Activated naive CD4-positive, alpha-beta T cell treated with anti-CD3 and anti-CD28 coated beads, Interleukin-2, amount 50 U/mL, for 16 hours (primary cell): ENCODE results near the gene RGS14.

Experiments used
- DNase-seq: peaks from one replicate; pipeline ENCODE4 v3.0.0-alpha.2; 2020

The RGS14 gene

DNA sequence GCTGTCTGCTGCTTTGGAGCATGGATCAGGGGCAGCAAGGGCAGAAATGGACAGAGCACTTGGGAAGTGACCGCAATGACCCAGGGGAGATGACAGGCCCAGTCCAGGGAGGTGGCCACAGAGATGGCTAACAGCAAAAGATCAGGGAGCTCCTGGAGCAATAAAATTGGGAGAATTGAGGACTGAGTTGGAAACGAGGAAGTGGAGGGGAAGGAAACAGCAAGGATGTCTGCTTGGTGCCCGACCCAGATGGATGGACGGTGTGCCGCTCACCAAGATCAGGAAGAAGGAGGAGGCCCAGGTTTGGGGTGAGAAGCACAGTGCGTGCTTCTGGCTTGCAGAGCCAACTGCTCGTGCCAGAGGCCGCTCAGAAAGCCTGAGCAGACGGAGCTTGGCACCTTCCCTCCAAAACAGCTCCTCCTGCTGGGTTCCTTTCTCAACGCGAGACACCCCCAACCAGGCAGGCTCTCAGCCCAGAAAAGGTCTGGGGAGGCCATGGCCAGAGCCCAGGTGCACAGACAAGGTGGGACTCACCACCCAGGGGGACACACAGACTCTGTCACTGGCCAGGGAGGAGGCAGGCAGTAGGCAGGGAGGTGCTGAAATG lies 24.8 kb downstream of the RGS14 start:
- DNase-seq, result peak; percentile 52

GRCh38 chr5:177383181-177383580 lies 25.5 kb downstream of the RGS14 start:
- DNase-seq, result no peak

DNA sequence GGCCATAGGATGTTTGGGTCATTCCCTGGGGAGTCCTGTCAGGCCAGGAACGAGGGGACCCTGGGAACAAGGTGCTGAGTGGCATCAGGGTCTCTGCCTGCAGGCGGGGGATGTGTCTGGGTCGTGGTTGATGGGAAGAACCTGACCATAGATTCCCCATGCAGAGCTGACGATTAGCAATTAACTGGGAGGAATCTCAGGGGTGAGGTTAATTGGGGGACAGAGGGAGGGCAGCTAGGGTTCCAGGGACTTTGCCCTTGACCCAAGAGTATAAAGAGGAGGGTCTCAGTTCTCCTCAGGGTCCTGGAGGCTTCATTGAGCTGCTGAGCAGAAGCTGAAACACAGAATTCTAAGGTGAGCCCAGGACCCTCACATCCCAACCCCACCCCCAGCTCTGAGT lies 26.4 kb downstream of the RGS14 start, which contains the start of gene SLC34A1:
Gene SLC34A1, plus strand, starts transcription at position 301 of the 400 bp plus-strand sequence. CDS start 1,308 bp downstream, outside the sequence.
- DNase-seq, result no peak

- no peak for DNase-seq
These were observed 28.0 kb downstream of the RGS14 start for GRCh38 chr5:177385720-177386119.

- DNase-seq, result no peak
These were observed 28.8 kb downstream of the RGS14 start for GRCh38 chr5:177386542-177386941.

- no peak for DNase-seq
These were observed 29.7 kb downstream of the RGS14 start for GRCh38 chr5:177387405-177387804.

DNA sequence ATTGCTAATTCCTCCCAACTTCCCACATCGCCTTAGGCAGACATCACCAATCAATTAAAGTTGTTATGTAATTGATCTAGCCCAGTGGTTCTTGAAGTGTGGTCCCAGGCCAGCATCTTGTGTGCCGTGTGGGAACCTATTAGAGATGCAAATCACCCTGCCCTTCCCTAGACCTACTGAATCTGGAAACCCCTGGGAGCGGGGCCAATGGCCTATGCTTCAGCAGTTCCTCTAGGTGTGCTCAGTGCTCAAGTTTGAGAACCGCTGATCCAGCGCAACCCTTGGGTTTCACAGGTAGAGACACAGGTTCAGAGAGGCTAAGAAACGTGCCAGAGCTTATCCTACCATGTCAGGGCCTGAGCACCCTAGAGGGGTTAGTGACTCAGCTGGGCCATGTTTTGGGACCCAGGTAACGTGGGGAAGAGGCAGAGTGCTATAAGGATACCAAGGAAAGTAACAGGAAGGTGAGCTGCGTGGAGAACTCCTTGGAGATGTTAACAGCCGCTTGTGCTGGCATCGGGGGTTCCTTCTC lies 30.9 kb downstream of the RGS14 start:
- DNase-seq, result no peak

DNA sequence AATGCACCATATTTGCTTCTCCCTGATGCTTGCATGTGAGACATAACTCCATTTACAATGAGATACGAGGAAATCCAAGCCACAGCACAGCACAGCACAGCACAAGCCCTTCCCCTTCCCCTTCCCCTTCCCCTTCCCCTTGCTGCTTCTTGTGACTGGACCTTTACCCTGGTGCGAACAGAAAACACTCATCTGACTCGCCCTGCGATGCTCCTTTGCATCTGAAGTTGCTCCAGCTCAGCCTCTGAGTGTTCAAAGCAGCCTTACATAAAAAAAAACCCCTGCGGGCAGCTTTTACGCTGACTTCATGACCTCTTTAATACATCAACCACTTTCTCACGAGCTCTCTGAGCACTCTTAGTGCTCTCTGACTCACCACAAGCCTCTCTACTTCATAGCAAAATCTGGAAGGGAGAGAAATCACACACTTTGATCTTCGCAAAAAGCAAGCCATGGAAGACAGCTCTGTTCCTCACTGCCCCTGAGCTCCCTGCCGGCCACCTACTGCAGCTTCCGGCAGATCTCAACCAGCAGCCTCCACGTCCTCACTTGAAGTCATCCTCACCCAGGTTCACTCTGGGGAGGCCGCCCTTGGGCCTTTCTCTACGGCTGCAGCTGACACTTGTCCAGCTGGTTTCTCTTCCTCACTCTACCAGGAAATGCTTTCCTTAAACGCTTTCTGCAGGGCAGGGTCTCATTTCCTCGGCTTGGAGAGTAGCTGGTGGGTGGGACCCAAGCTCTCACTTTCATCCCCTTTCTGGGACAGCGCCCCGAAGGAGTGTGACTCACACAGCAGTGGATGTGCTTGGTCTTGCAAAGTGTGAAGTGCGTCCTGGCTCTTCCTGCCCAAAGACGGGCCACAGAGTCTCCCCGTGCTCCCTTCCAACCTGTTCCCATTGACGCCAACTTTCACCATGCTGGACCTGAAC lies 31.8 kb downstream of the RGS14 start:
- peak; percentile 54 for DNase-seq

GRCh38 chr5:177390363-177391300 lies 32.9 kb downstream of the RGS14 start:
- DNase-seq, result peak; percentile 85

DNA sequence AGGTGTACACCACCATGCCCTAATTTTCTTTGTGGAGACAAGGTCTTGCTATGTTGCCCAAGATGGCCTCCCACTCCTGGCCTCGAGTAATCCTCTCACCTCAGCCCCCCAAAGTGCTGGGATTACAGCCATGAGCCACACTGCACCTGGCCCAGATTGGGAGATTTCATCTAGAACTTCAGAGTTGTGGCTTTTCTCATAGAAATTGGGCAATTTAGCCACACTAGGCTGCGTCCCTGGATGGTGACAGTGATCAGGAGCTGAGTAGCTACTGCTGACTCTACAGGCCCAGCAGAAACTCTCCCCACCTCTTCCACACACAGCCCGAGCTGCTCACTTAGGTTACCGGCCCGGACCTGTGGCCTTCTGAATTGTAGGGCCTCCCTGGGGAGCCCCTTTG lies 35.0 kb downstream of the RGS14 start:
- DNase-seq, result no peak

DNA sequence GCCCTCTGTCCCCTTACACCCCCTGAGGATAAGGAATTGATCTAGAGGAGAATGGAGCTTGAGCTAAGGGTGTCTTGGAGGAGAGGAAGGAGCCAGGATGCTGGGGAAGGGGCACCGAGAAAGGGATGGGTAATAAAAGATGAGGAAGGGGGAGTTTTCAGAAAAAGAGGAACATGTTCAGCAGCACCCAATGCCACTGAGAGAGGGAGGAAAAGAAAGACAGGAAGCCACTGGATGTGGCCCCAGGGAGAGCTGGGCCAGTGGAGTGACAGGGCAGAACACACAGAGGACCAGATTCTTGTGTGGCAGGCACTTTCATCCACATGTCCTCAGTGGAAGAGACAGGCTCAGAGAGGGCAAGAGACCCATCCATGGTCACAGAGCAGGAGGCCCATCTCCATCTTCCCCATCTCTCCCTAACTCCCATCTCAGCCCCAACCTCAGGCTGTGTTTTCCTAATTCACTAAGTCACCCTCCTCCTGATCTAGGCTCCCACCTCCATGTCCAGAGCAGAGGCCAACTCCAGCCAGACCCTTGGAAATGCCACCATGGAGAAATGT lies 35.6 kb downstream of the RGS14 start:
- no peak for DNase-seq

GRCh38 chr5:177393990-177394389 lies 36.3 kb downstream of the RGS14 start:
- DNase-seq, result no peak

GRCh38 chr5:177396078-177396477 lies 38.4 kb downstream of the RGS14 start:
- no peak for DNase-seq

GRCh38 chr5:177396807-177397206 lies 39.1 kb downstream of the RGS14 start:
- no peak for DNase-seq

DNA sequence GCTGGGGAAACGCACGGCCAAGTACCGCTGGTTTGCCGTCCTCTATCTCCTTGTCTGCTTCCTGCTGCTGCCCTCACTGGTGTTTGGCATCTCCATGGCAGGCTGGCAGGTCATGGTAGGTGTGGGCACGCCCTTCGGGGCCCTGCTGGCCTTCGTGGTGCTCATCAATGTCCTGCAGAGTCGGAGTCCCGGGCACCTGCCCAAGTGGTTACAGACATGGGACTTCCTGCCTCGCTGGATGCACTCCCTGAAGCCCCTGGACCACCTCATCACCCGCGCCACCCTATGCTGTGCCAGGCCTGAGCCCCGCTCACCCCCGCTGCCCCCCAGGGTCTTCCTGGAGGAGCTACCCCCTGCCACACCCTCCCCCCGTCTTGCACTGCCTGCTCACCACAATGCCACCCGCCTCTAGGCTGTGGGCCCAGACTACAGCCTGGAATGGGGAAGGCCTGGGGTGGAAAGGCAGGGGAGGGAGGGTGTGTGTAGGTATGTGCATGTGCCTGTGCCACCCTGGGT lies 40.2 kb downstream of the RGS14 start:
- DNase-seq, result no peak

DNA sequence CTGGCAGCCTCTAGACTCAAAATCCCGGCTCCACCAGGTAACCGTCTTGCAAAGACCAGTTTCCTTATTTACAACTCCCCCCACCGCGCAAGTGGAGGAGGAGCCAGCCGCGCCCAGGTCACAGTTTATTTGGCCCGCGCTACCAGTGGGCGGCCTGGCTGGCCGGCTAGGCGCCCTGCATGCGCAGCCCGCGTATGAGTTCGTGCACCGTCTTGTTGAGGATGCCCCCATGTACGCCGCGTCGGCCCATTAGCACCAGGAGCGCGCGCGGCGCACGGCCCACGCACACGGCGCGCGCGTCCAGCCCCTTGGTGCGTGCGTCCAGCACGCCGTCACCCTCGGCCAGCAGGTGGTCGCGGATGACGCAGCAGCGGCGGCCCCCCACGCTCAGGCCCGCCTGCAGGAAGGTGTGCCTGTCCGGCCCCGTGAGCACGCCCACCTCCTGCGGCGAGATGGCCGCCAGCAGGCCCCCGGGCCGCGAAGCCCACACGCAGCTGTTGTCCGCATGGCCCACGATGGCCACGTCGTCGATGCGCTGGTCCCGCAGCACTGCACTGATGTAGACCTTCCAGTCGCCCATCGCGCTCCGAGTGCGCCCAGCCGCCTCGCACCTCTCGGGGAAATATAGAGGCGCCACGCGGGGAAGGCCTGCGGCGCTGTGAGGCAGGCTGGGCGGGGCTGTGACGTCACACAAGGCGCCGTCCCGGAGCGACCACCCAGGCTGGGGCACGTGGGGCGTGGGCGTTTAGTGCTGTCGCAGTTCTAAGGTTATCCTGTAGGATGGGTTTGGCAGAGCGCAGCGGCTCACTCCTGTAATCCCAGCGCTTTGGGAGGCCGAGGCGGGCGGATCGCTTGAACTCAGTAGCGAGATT lies 42.5 kb downstream of the RGS14 start, which contains the start of gene PFN3:
Gene PFN3, minus strand, starts transcription at position 665 of the 872 bp plus-strand sequence. Its CDS starts 85 bp downstream, at position 580.
- no peak for DNase-seq

- peak; percentile 75 for DNase-seq
These were observed 44.7 kb downstream of the RGS14 start for GRCh38 chr5:177402271-177403043.

DNA sequence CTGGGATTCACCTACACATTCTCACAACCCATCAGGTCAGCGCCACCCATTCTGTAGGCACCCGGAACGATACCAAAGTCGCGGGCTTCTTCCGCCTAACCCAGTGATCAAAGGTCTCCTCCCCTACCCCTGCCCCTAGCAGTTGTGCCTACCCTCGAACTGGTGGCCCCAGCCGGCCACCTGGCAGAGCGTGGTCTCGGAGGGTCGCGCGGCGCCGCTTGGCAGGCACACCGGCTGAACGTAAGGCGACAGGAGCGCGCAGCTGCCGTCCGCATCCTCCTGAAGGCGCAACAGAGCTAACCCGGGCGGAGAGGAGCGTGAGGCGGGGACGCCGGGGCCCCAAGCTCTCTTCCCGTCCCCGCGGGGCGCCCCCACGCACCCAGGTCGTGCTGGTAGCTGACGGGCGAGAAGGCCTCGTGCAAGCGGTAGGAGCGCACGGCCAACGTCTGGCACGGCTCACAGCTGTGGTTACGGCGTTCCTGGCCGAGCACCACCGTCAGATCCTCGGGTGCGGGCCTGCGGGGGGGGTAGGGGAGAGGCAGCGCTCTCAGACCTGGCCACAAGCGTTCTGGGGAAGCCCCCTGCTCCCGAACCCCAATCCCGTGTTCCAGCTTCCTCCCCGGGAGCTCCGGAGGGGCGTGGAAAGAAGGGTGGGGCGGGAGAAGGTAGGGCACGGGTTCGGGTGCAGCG lies 45.5 kb downstream of the RGS14 start:
- peak; percentile 61 for DNase-seq
